Activated CD4-positive, alpha-beta T cell treated with anti-CD3 and anti-CD28 coated beads, Interleukin-2, amount 10 ng/mL, durations not matched to agents 7 days and 5 days (primary cell): ENCODE results near the gene MKNK2. TPM values are rescaled to one million over a fixed set of nuclear protein-coding genes. Genes with fewer than 3 reads are reported as not detected.
A peak's percentile ranks its signal among the peaks of the same experiment; 100 is the strongest.

ENCODE experiments used
- CTCF ChIA-PET: fragments of 350-600 bp; sonication (Branson Sonifier 250); formaldehyde crosslinking; loops from one replicate; lab custom pipeline; 2021; ENCODE audit warnings: antibody characterized with exemption; lab: Charles Lee
- POLR2A ChIA-PET: fragments of 350-600 bp; sonication (Branson Sonifier 250); formaldehyde crosslinking; loops from one replicate; lab custom pipeline; 2021; ENCODE audit warnings: antibody characterized with exemption; lab: Charles Lee
- DNase-seq: peaks from one replicate; pipeline ENCODE4 v3.0.0-alpha.2; 2020
- H3K27ac Mint-ChIP-seq: one replicate; pipeline ENCODE4 v1.8.0; 2021; ENCODE audit warnings: mild to moderate bottlenecking, moderate library complexity, mixed read lengths
- H3K27me3 Mint-ChIP-seq: one replicate; pipeline ENCODE4 v1.8.0; 2021; ENCODE audit warnings: mixed read lengths
- H3K36me3 Mint-ChIP-seq: one replicate; pipeline ENCODE4 v1.8.0; 2021; ENCODE audit warnings: low read depth, mixed read lengths
- H3K4me1 Mint-ChIP-seq: one replicate; pipeline ENCODE4 v1.8.0; 2021; ENCODE audit warnings: mixed read lengths
- H3K4me3 Mint-ChIP-seq: one replicate; pipeline ENCODE4 v1.8.0; 2021; ENCODE audit warnings: mild to moderate bottlenecking, moderate library complexity, mixed read lengths
- H3K9me3 Mint-ChIP-seq: one replicate; pipeline ENCODE4 v1.8.0; 2021; ENCODE audit warnings: mixed read lengths
- total RNA-seq, 2 experiments: library from RNA; stranded (reverse); gene quantifications; one replicate each; pipeline ENCODE4 v1.2.3, GENCODE V29; 2021

MKNK2 gene
- total RNA-seq, 2 experiments from 2014 or later = 198 to 228 TPM

GRCh38 chr19:2044709-2045500 is 6.1 kb downstream of the MKNK2 start:
- H3K4me3 Mint-ChIP-seq = no peak overlapping the region
- peaks cover 46% of the 10 kb centered on the region for H3K4me1 Mint-ChIP-seq
- no peak for DNase-seq
- no peaks in the 10 kb centered on the region for H3K9me3 Mint-ChIP-seq
- POLR2A ChIA-PET = no interaction called here
- H3K27me3 Mint-ChIP-seq = no peaks in the 10 kb centered on the region
- H3K27ac Mint-ChIP-seq = peak overlapping the region; percentile 85
- CTCF ChIA-PET = interaction anchor here (0.6 kb wide), 1 partner anchor 25 kb away, joined by 3 read pairs; no protein-coding TSS in a partner anchor
- H3K36me3 Mint-ChIP-seq = peaks cover 16% of the 10 kb centered on the region

- Mint-ChIP-seq H3K9me3 (no peaks in the 10 kb centered on the region), H3K27ac (peak overlapping the region; percentile 87), H3K4me3 (no peak overlapping the region), H3K27me3 (no peaks in the 10 kb centered on the region), H3K4me1 (peaks cover 46% of the 10 kb centered on the region), H3K36me3 (peaks cover 16% of the 10 kb centered on the region)
- no peak for DNase-seq
- ChIA-PET POLR2A (no interaction called here), CTCF (interaction anchor here (1.1 kb wide), 1 partner anchor 10 kb away, joined by 3 read pairs; no protein-coding TSS in a partner anchor)
Measured at GRCh38 chr19:2043961-2044708, 6.9 kb downstream of the MKNK2 start.

- no peaks in the 10 kb centered on the region for H3K9me3 Mint-ChIP-seq
- H3K27ac Mint-ChIP-seq = peak overlapping the region; percentile 87
- no peaks in the 10 kb centered on the region for H3K27me3 Mint-ChIP-seq
- peak overlapping the region; percentile 56 for H3K4me3 Mint-ChIP-seq
- H3K36me3 Mint-ChIP-seq = peaks cover 14% of the 10 kb centered on the region
- no peak for DNase-seq
- POLR2A ChIA-PET = no interaction called here
- CTCF ChIA-PET = interaction anchor here (0.9 to 1.6 kb wide), 5 partner anchors 9 to 24 kb away, joined by 3 to 8 read pairs (median 4); no protein-coding TSS in a partner anchor
- peaks cover 41% of the 10 kb centered on the region for H3K4me1 Mint-ChIP-seq
Measured at GRCh38 chr19:2043251-2043641, 7.8 kb downstream of the MKNK2 start.

GRCh38 chr19:2042485-2043250 is 8.4 kb downstream of the MKNK2 start:
- Mint-ChIP-seq H3K4me3 (peak overlapping the region; percentile 56), H3K9me3 (no peaks in the 10 kb centered on the region), H3K36me3 (peaks cover 18% of the 10 kb centered on the region), H3K4me1 (peaks cover 37% of the 10 kb centered on the region), H3K27me3 (no peaks in the 10 kb centered on the region), H3K27ac (peak overlapping the region; percentile 87)
- no peak for DNase-seq
- ChIA-PET POLR2A (interaction anchor here (1.0 kb wide), 1 partner anchor 9 kb away, joined by 5 read pairs; the partner anchor contains the start of gene MKNK2), CTCF (interaction anchor here (0.9 to 1.6 kb wide), 5 partner anchors 10 to 26 kb away, joined by 3 to 8 read pairs (median 4); no protein-coding TSS in a partner anchor)

- POLR2A ChIA-PET = interaction anchor here (1.0 kb wide), 1 partner anchor 10 kb away, joined by 5 read pairs; the partner anchor contains the start of gene MKNK2
- no peaks in the 10 kb centered on the region for H3K9me3 Mint-ChIP-seq
Measured at GRCh38 chr19:2041683-2042484, 9.2 kb downstream of the MKNK2 start.

GRCh38 chr19:2041433-2041682 is 9.7 kb downstream of the MKNK2 start:
- peaks cover 21% of the 10 kb centered on the region for H3K36me3 Mint-ChIP-seq
- H3K4me3 Mint-ChIP-seq = peak overlapping the region; percentile 54
- CTCF ChIA-PET = interaction anchor here (0.5 to 1.0 kb wide), 3 partner anchors 11 to 1966 kb away, joined by 3 to 5 read pairs (median 3); partner anchors contain the start of gene PIAS4
- no peaks in the 10 kb centered on the region for H3K27me3 Mint-ChIP-seq
- DNase-seq = no peak
- peak overlapping the region; percentile 85 for H3K27ac Mint-ChIP-seq
- POLR2A ChIA-PET = no interaction called here
- H3K9me3 Mint-ChIP-seq = no peaks in the 10 kb centered on the region
- peaks cover 31% of the 10 kb centered on the region for H3K4me1 Mint-ChIP-seq

More at GRCh38 chr19:2041683-2042484, 9.2 kb downstream of the MKNK2 start:
- DNase-seq = peak; percentile 99
- peak overlapping the region; percentile 87 for H3K27ac Mint-ChIP-seq
- H3K4me1 Mint-ChIP-seq = peaks cover 34% of the 10 kb centered on the region
- H3K36me3 Mint-ChIP-seq = peaks cover 21% of the 10 kb centered on the region
- no peaks in the 10 kb centered on the region for H3K27me3 Mint-ChIP-seq
- CTCF ChIA-PET = interaction anchor here (0.5 to 1.6 kb wide), 6 partner anchors 9 to 1966 kb away, joined by 3 to 8 read pairs (median 4); partner anchors contain the start of gene PIAS4
- peak overlapping the region; percentile 56 for H3K4me3 Mint-ChIP-seq

- Mint-ChIP-seq H3K36me3 (peaks cover 21% of the 10 kb centered on the region), H3K4me1 (peaks cover 31% of the 10 kb centered on the region), H3K27me3 (no peaks in the 10 kb centered on the region), H3K9me3 (no peaks in the 10 kb centered on the region), H3K4me3 (peak overlapping the region; percentile 54), H3K27ac (peak overlapping the region; percentile 85)
- ChIA-PET CTCF (interaction anchor here (0.6 to 2.0 kb wide), 2 partner anchors 12 to 21 kb away, joined by 3 to 5 read pairs; no protein-coding TSS in a partner anchor), POLR2A (no interaction called here)
- no peak for DNase-seq
Measured at GRCh38 chr19:2040647-2041432, 10.2 kb downstream of the MKNK2 start.

- H3K27me3 Mint-ChIP-seq = no peaks in the 10 kb centered on the region
- peak overlapping the region; percentile 64 for H3K27ac Mint-ChIP-seq
- peaks cover 34% of the 10 kb centered on the region for H3K4me1 Mint-ChIP-seq
- H3K4me3 Mint-ChIP-seq = no peak overlapping the region
- peaks cover 21% of the 10 kb centered on the region for H3K36me3 Mint-ChIP-seq
- H3K9me3 Mint-ChIP-seq = peaks cover 3% of the 10 kb centered on the region
- ChIA-PET CTCF (interaction anchor here (1.4 to 2.0 kb wide), 2 partner anchors 12 to 199 kb away, joined by 5 read pairs; no protein-coding TSS in a partner anchor), POLR2A (no interaction called here)
- DNase-seq = no peak
Measured at GRCh38 chr19:2039959-2040646, 10.9 kb downstream of the MKNK2 start.

GRCh38 chr19:2039089-2039958 is 11.7 kb downstream of the MKNK2 start:
- peaks cover 39% of the 10 kb centered on the region for H3K4me1 Mint-ChIP-seq
- DNase-seq = no peak
- no peak overlapping the region for H3K4me3 Mint-ChIP-seq
- no peak overlapping the region for H3K27ac Mint-ChIP-seq
- peaks cover 6% of the 10 kb centered on the region for H3K9me3 Mint-ChIP-seq
- peaks cover 21% of the 10 kb centered on the region for H3K36me3 Mint-ChIP-seq
- ChIA-PET CTCF (interaction anchor here (1.4 to 2.0 kb wide), 2 partner anchors 13 to 200 kb away, joined by 5 read pairs; no protein-coding TSS in a partner anchor), POLR2A (no interaction called here)
- H3K27me3 Mint-ChIP-seq = no peaks in the 10 kb centered on the region
